ENCODE results near the gene DELE1. TPM values are rescaled to one million over a fixed set of nuclear protein-coding genes. Genes with fewer than 3 reads are reported as not detected.
A peak's percentile ranks its signal among the peaks of the same experiment; 100 is the strongest.

The DELE1 gene
- total RNA-seq, 1 donor from 2014 or later, result 68.4 TPM

DNA sequence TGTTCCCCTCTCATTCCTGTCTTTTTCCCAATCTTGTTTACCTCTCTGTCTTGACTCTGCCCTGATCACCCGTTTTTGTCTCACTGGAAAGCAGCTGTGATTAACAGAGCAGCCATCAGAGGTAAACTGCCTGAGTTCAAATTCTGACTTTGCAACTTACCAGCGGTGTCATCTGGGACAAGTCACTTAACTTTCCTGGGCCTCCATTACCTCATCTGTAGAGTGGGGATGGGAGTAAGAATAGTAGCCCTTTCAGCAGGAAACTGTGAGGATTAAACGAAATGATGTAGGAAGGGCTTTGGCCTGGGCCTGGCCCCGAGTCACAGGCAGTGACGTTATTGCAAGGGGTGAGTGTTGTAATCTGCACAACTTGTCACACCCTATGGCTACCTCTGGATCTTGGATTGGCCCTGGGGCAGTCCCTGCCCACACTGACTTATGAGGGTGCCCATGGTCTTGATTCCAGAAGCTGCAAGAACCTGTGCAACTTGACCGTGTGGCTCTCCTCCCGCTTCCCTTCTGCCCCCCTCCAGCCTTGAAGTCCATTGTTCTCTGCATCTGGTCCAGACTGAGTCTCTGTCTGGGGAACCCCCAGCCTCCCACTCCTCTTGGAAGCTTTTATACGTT, 35.0 kb downstream of the DELE1 start:
- no peak for DNase-seq (ENCODE audit: low spot score)
- Mint-ChIP-seq H3K4me1 (ENCODE audit: low read depth) (peaks cover 49% of the 10 kb centered on the region), H3K9me3 (no peaks in the 10 kb centered on the region), H3K36me3 (ENCODE audit: low read depth) (no peaks in the 10 kb centered on the region), H3K27ac (peak overlapping the region; percentile 91), H3K4me3 (peak overlapping the region; percentile 83), H3K27me3 (ENCODE audit: insufficient read depth) (no peaks in the 10 kb centered on the region)
- intact Hi-C loops (cut with micrococcal nuclease), result no loop called here

DNA sequence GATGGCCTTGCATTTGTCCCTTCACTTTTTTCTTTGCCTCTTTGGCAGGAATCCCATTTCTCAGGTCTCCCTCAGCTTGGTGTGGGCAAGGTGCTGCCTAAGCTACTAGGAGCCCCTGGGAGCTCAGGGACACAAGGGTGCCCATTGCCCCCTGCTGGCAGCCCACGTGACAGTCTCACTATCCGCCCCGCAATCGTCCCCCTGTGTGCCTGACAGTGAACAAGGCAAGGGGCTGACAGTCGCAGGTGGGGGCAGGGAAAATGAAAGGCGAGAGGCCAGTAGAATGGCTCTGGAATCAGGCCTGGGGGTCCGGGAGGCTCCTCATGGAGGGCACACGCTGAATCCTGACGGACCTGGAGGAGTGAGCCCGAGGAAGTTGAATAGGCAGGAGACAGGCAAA, 36.3 kb downstream of the DELE1 start:
- peak overlapping the region; percentile 91 for H3K27ac Mint-ChIP-seq

GRCh38 chr5:141960449-141961323, 37.0 kb downstream of the DELE1 start:
- Mint-ChIP-seq H3K4me3 (peak overlapping the region; percentile 24), H3K36me3 (ENCODE audit: low read depth) (no peaks in the 10 kb centered on the region), H3K4me1 (ENCODE audit: low read depth) (peaks cover 42% of the 10 kb centered on the region), H3K9me3 (no peaks in the 10 kb centered on the region), H3K27ac (peak overlapping the region; percentile 76), H3K27me3 (ENCODE audit: insufficient read depth) (no peaks in the 10 kb centered on the region)
- intact Hi-C loops (cut with micrococcal nuclease), result loop anchor here (1.0 to 2.0 kb wide), 8 partner anchors 9 to 295 kb away; partner anchors contain the start of genes DELE1 and RNF14
- peak; percentile 82 for DNase-seq (ENCODE audit: low spot score)

More for the DNA sequence above, 36.3 kb downstream of the DELE1 start:
- Mint-ChIP-seq H3K27me3 (ENCODE audit: insufficient read depth) (no peaks in the 10 kb centered on the region), H3K9me3 (no peaks in the 10 kb centered on the region), H3K4me3 (no peak overlapping the region), H3K4me1 (ENCODE audit: low read depth) (peaks cover 42% of the 10 kb centered on the region), H3K36me3 (ENCODE audit: low read depth) (no peaks in the 10 kb centered on the region)
- intact Hi-C loops (cut with micrococcal nuclease), result loop anchor here (1.0 to 2.0 kb wide), 8 partner anchors 9 to 295 kb away; partner anchors contain the start of genes DELE1 and RNF14
- no peak for DNase-seq (ENCODE audit: low spot score)

DNA sequence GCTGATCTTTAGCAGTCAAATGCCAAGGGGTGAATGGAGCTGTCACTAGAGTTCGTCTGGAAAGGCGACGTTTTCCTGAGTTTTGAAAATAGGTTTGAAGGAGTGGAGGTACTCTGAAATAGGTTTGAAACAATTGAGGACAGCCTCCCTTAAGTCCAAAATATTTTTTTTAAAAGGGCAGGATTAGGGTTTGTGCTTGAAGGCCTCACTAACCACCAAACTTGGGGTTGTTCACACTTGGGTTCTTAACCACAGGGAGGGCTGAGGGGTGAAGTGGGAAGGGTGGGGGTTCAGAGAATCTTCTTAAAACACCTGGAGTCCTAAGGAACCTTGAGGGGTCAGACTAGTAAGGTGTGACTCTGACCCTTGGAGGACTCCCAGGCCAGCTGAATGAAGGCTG, 37.8 kb downstream of the DELE1 start:
- Mint-ChIP-seq H3K36me3 (ENCODE audit: low read depth) (no peaks in the 10 kb centered on the region), H3K27me3 (ENCODE audit: insufficient read depth) (no peaks in the 10 kb centered on the region), H3K4me1 (ENCODE audit: low read depth) (peaks cover 42% of the 10 kb centered on the region), H3K27ac (no peak overlapping the region), H3K9me3 (no peaks in the 10 kb centered on the region), H3K4me3 (no peak overlapping the region)
- intact Hi-C loops (cut with micrococcal nuclease), result loop anchor here (2.0 kb wide), 1 partner anchor 113 kb away; no protein-coding TSS in a partner anchor
- no peak for DNase-seq (ENCODE audit: low spot score)

- Mint-ChIP-seq H3K36me3 (ENCODE audit: low read depth) (no peaks in the 10 kb centered on the region), H3K27me3 (ENCODE audit: insufficient read depth) (no peaks in the 10 kb centered on the region), H3K4me3 (no peak overlapping the region), H3K4me1 (ENCODE audit: low read depth) (peaks cover 28% of the 10 kb centered on the region), H3K9me3 (no peaks in the 10 kb centered on the region), H3K27ac (no peak overlapping the region)
- intact Hi-C loops (cut with micrococcal nuclease), result no loop called here
- DNase-seq (ENCODE audit: low spot score), result no peak
Measured at GRCh38 chr5:141963701-141964100, 40.0 kb downstream of the DELE1 start.

DNA sequence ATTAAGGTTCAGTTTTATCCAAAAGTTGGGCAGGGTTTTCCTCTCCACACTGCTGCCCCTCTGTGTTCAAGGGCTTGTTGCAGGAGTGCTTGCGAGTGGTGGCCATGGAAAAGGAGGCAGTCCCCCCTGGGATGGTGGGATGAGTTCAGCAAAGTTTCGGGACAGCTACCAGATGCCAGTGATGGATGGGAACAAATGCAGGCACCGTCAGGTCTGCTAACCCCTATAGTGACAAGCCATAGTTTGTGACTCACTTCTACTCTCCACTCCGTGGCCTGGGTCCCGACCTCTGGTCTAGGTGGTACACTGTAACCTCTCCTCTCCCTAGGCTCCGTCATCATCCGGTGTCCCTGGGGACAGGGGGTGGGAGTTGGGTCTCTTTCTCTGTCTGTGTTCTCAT, 41.4 kb downstream of the DELE1 start:
- no peaks in the 10 kb centered on the region for H3K36me3 Mint-ChIP-seq (ENCODE audit: low read depth)
- DNase-seq (ENCODE audit: low spot score), result no peak
- H3K27me3 Mint-ChIP-seq (ENCODE audit: insufficient read depth), result no peaks in the 10 kb centered on the region
- no peaks in the 10 kb centered on the region for H3K9me3 Mint-ChIP-seq
- no peak overlapping the region for H3K27ac Mint-ChIP-seq
- intact Hi-C loops (cut with micrococcal nuclease), result no loop called here
- no peak overlapping the region for H3K4me3 Mint-ChIP-seq
- peaks cover 24% of the 10 kb centered on the region for H3K4me1 Mint-ChIP-seq (ENCODE audit: low read depth)

- Mint-ChIP-seq H3K36me3 (ENCODE audit: low read depth) (peaks cover under 1% of the 10 kb centered on the region), H3K27ac (no peak overlapping the region), H3K9me3 (no peaks in the 10 kb centered on the region), H3K4me3 (no peak overlapping the region), H3K27me3 (ENCODE audit: insufficient read depth) (no peaks in the 10 kb centered on the region), H3K4me1 (ENCODE audit: low read depth) (peaks cover 17% of the 10 kb centered on the region)
- DNase-seq (ENCODE audit: low spot score), result no peak
- intact Hi-C loops (cut with micrococcal nuclease), result no loop called here
Measured at GRCh38 chr5:141966275-141966962, 42.7 kb downstream of the DELE1 start.

- intact Hi-C loops (cut with micrococcal nuclease), result no loop called here
- no peak for DNase-seq (ENCODE audit: low spot score)
- Mint-ChIP-seq H3K27ac (no peak overlapping the region), H3K4me1 (ENCODE audit: low read depth) (peaks cover 16% of the 10 kb centered on the region), H3K27me3 (ENCODE audit: insufficient read depth) (no peaks in the 10 kb centered on the region), H3K9me3 (no peaks in the 10 kb centered on the region), H3K4me3 (no peak overlapping the region), H3K36me3 (ENCODE audit: low read depth) (peaks cover 2% of the 10 kb centered on the region)
Measured at GRCh38 chr5:141966963-141967333, 43.3 kb downstream of the DELE1 start.

DNA sequence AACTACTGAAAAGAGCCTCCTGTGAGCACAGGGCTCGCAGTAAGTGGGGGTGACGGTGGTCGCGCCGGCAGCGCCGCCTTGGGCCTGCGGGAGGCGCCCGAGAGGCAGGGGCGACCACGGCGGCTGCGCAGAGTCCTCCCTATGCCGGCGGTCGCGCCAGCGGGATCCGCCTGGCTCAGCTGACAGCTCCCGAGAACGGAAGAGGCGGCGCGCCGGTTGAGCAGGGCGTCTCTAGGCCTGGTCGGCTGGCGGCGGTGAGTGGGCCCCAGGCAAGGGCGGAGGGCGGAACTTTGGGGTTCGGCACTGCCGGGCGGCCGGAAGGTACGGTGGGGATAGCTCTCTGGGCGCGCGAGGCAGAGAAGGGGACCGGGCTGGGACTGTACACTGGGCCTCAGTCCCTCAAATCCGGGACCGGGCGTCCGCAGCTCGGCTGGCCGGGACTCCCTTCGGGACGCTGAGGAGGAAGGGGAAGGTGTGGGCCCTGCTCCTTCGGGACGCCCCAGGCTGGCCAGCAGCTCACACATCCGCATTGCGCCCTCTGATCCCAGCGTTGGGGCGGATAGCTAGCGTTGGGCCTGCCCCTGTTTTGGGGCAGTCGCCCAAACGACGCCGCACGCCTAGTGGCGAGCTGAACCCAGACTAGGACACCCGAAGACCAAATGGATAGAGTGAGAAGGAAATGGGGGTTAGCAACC, 45.4 kb downstream of the DELE1 start, which contains the start of gene RNF14:
RNF14 (plus strand) TSS at position 192 of the 695 bp plus-strand sequence. CDS start 4,484 bp downstream, outside the sequence.
- peak; percentile 95 for DNase-seq (ENCODE audit: low spot score)
- Mint-ChIP-seq H3K9me3 (no peaks in the 10 kb centered on the region), H3K4me1 (ENCODE audit: low read depth) (peaks cover 26% of the 10 kb centered on the region), H3K27ac (peak within 1 kb of the TSS; percentile 93), H3K36me3 (ENCODE audit: low read depth) (peaks cover 7% of the 10 kb centered on the region), H3K27me3 (ENCODE audit: insufficient read depth) (no peaks in the 10 kb centered on the region), H3K4me3 (peak within 1 kb of the TSS; percentile 92)
- intact Hi-C loops (cut with micrococcal nuclease), result loop anchor here (1.0 to 2.0 kb wide), 10 partner anchors 9 to 318 kb away; partner anchors contain the start of genes FCHSD1 and NDFIP1

- H3K27ac Mint-ChIP-seq, result peak overlapping the region; percentile 93
- no peaks in the 10 kb centered on the region for H3K9me3 Mint-ChIP-seq
- H3K36me3 Mint-ChIP-seq (ENCODE audit: low read depth), result peaks cover 13% of the 10 kb centered on the region
- no peak for DNase-seq (ENCODE audit: low spot score)
- H3K4me3 Mint-ChIP-seq, result peak overlapping the region; percentile 92
- intact Hi-C loops (cut with micrococcal nuclease), result loop anchor here (1.0 to 2.0 kb wide), 10 partner anchors 10 to 319 kb away; partner anchors contain the start of genes FCHSD1 and NDFIP1
- H3K27me3 Mint-ChIP-seq (ENCODE audit: insufficient read depth), result no peaks in the 10 kb centered on the region
- peaks cover 36% of the 10 kb centered on the region for H3K4me1 Mint-ChIP-seq (ENCODE audit: low read depth)
Measured at GRCh38 chr5:141969783-141970771, 46.4 kb downstream of the DELE1 start.

DNA sequence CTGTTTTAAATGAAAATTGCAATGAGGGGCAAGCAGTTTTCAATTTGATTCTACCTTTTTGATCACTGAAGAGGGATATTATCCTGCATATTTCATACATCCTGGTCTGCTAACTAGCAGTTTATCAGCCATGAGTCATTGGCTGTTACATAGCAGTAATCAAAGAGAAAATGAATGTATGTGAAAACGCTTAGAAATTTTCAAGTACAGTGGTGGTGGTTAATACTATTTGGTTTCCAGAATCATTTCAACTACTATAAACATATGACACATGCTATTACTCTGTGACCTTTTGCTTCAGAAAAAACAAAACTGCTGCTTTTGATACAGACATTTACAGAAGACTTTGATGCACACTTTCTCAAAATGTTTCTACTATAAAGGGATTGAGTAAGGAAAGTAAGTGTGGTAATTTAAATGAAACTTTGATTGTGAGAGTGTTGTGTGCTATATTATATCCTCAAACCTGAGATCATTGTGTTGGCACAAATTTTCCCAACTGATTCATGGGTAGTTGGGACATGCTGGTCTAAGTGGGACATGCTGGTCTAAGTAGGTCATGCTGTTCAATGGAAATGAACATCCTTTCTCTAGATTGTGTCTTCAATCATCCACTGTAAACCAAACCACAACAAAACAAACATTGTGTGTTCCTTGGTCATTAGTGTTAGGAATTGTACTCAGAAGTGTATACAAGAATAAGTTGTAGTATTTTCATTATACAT, 50.4 kb downstream of the DELE1 start:
- no peak for DNase-seq (ENCODE audit: low spot score)
- Mint-ChIP-seq H3K9me3 (no peaks in the 10 kb centered on the region), H3K36me3 (ENCODE audit: low read depth) (peaks cover 27% of the 10 kb centered on the region), H3K4me1 (ENCODE audit: low read depth) (peaks cover 43% of the 10 kb centered on the region), H3K27ac (peak overlapping the region; percentile 21), H3K4me3 (no peak overlapping the region), H3K27me3 (ENCODE audit: insufficient read depth) (no peaks in the 10 kb centered on the region)
- intact Hi-C loops (cut with micrococcal nuclease), result no loop called here
